PC-3 (cell line): Measurements from ENCODE around the gene CLECL1. TPM values are rescaled to one million over a fixed set of nuclear protein-coding genes. Genes with fewer than 3 reads are reported as not detected.

ENCODE experiments used
- ATAC-seq: fragments of 200-7000 bp; cut with Tn5 transposase; 2 replicates; pipeline ENCODE4 v1.9.1; 2020; ENCODE audit warnings: mild to moderate bottlenecking, moderate library complexity
- BruUV-seq: library from RNA; stranded (reverse); fragments of 400-500 nt; replicated peaks from 2 replicates; lab custom pipeline; 2021; lab: Mats Ljungman, UMichigan
- CTCF ChIA-PET: fragments of 300-600 bp; sonication (Branson Sonifier 250); formaldehyde crosslinking; loops from one replicate; lab custom pipeline; 2022; ENCODE audit warnings: antibody characterized with exemption; lab: Charles Lee
- POLR2A ChIA-PET: fragments of 300-600 bp; sonication (Branson Sonifier 250); formaldehyde crosslinking; loops from one replicate; lab custom pipeline; 2022; ENCODE audit warnings: antibody characterized with exemption; ENCODE audit not compliant: unreplicated experiment; lab: Charles Lee
- DNase-seq: peaks from one replicate; pipeline ENCODE4 v3.0.0-alpha.2; 2015
- H2AFZ ChIP-seq: fragments of 300-600 bp; sonication (generic); 2 replicates; pipeline ENCODE4 v1.6.0; 2016; ENCODE audit warnings: antibody characterized with exemption, low read length
- H3F3A ChIP-seq: fragments of 300-600 bp; sonication (generic); one replicate; pipeline ENCODE4 v1.6.0; 2017; ENCODE audit warnings: antibody characterized with exemption, low read length, control low read depth, mild to moderate bottlenecking; ENCODE audit not compliant: unreplicated experiment
- H3K27ac ChIP-seq: fragments of 300-600 bp; sonication (generic); 2 replicates; pipeline ENCODE4 v1.5.1; 2016; ENCODE audit warnings: mild to moderate bottlenecking, low read length
- H3K27me3 ChIP-seq: fragments of 300-600 bp; sonication (generic); 2 replicates; pipeline ENCODE4 v1.6.1; 2016; ENCODE audit warnings: low read length, mixed read lengths
- H3K36me3 ChIP-seq: fragments of 300-600 bp; sonication (generic); 2 replicates; pipeline ENCODE4 v1.6.1; 2016; ENCODE audit warnings: low read depth, mixed run types, low read length, mixed read lengths
- H3K4me1 ChIP-seq: fragments of 300-600 bp; sonication (generic); 2 replicates; pipeline ENCODE4 v1.5.1; 2016; ENCODE audit warnings: low read length; ENCODE audit not compliant: insufficient read depth
- H3K4me2 ChIP-seq: fragments of 300-600 bp; sonication (generic); 2 replicates; pipeline ENCODE4 v1.6.0; 2016; ENCODE audit warnings: low read length
- H3K4me3 ChIP-seq: fragments of 300-600 bp; sonication (generic); 2 replicates; pipeline ENCODE4 v1.5.1; 2016; ENCODE audit warnings: mild to moderate bottlenecking, low read length, mixed read lengths
- H3K79me2 ChIP-seq: fragments of 300-600 bp; sonication (generic); 2 replicates; pipeline ENCODE4 v1.6.1; 2017; ENCODE audit warnings: low read length, mixed read lengths
- H3K9ac ChIP-seq: fragments of 300-600 bp; sonication (generic); 2 replicates; pipeline ENCODE4 v1.6.0; 2016; ENCODE audit warnings: mild to moderate bottlenecking, low read length
- H3K9me2 ChIP-seq: fragments of 300-600 bp; sonication (generic); replicated peaks from 2 replicates; pipeline ENCODE4 v1.6.1; 2016; ENCODE audit warnings: mixed run types, low read length, mixed read lengths
- H3K9me3 ChIP-seq: fragments of 300-600 bp; sonication (generic); 2 replicates; pipeline ENCODE4 v1.6.1; 2016; ENCODE audit warnings: low read length, mixed read lengths
- H4K20me1 ChIP-seq: fragments of 300-600 bp; sonication (generic); 2 replicates; pipeline ENCODE4 v1.6.1; 2016; ENCODE audit warnings: low read length, mixed read lengths
- CTCF ChIP-seq: fragments of 300-600 bp; sonication (generic); conservative IDR thresholded peaks from 2 replicates; pipeline ENCODE4 v1.5.1; 2017; ENCODE audit warnings: antibody characterized with exemption, low read depth, mild to moderate bottlenecking, low read length
- EZH2 ChIP-seq: fragments of 300-600 bp; sonication (generic); IDR thresholded peaks from one replicate; pipeline ENCODE4 v1.6.1; 2017; ENCODE audit warnings: antibody characterized with exemption, mild to moderate bottlenecking, low read length; ENCODE audit not compliant: unreplicated experiment
- EZH2phosphoT487 ChIP-seq: fragments of 300-600 bp; sonication (generic); IDR thresholded peaks from 2 replicates; pipeline ENCODE4 v1.6.1; 2018; ENCODE audit warnings: mild to moderate bottlenecking, antibody characterized with exemption, low read length, borderline replicate concordance
- intact Hi-C: fragments of 100-400 bp; cut with micrococcal nuclease; formaldehyde crosslinking; loops from 2 replicates; pipeline ENCODE4 v1.9.0; 2023
- total RNA-seq: library from RNA; depleted of rRNA; stranded (reverse); fragments of >200 nt; gene quantifications from 2 replicates; pipeline ENCODE4 v1.2.3, GENCODE V29; 2014

Gene CLECL1
- total RNA-seq, 1 experiment from 2014 or later, result not detected

DNA sequence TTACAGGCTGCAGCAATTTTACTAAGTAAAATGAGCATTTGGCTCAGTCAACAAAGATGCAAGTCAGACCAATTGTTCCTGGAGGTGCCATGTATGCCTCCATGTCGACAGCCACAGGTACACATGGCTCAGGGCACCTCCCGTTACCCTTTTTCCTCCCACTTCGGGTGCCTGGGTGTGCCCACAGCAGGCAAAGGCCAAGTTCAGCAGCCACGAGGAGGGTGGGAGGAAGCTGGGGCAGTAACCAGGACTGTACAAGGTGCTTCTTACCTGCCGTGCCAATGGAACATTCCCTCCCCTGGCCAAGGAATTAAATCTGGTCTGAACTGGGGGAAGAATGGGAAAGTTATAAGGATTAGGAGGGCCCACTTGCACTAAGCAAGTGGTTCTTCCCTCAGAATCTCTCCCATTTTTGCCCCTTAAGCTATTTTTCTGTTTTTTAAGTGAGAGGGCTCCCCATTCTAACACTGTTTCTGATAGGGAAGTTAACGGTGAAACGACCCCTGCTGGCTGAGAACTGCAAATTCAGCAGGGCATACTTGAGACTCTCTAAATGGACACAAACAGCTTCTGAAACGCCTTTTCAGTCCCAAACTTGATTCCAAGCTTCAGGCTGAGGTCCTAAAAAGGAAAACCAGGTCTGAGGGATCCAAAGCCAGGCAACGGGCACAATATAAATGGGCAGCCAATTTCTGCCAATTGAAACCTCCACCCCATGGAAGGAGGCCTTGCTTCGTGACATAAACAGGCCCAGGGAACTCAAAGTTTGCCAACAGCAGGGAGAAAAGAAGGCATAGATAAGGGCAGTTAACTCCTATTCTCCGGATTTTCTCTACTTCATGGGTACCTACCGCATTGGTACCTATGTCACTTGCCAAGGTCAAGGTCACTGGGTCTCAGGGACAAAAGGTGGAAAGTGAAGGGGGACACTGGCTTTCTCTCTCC is 24.8 kb downstream of the CLECL1 start:
- H3K4me3 ChIP-seq, result no peak overlapping the region
- peaks cover 12% of the 10 kb centered on the region for H3K4me1 ChIP-seq
- ATAC-seq (peak; percentile 66), DNase-seq (peak; percentile 61)
- H3K4me2 ChIP-seq, result no peak overlapping the region
- H3K9ac ChIP-seq, result no peak overlapping the region
- H3K9me2 ChIP-seq, result no peaks in the 10 kb centered on the region
- intact Hi-C loops, result loop anchor here (1.0 to 5.0 kb wide), 2 partner anchors 61 to 74 kb away; no protein-coding TSS in a partner anchor
- no peaks in the 10 kb centered on the region for H4K20me1 ChIP-seq
- H3K27me3 ChIP-seq, result no peaks in the 10 kb centered on the region
- no peak overlapping the region for H3K27ac ChIP-seq
- H3K9me3 ChIP-seq, result no peaks in the 10 kb centered on the region
- BruUV-seq, result no TSS peak
- no peaks in the 10 kb centered on the region for H3K79me2 ChIP-seq
- ChIA-PET CTCF (interaction anchor here (0.9 kb wide), 1 partner anchor 90 kb away, joined by 3 read pairs; no protein-coding TSS in a partner anchor), POLR2A (no interaction called here)
- H3K36me3 ChIP-seq, result no peaks in the 10 kb centered on the region
- H3F3A ChIP-seq, result no peaks in the 10 kb centered on the region
- H2AFZ ChIP-seq, result peak overlapping the region; percentile 26; the same call in 1 of the 2 replicates
- TF ChIP-seq EZH2phosphoT487 (no peak), EZH2 (no peak), CTCF (peak; percentile 77)

- no peaks in the 10 kb centered on the region for H3K9me3 ChIP-seq
- H3K4me2 ChIP-seq, result no peak overlapping the region
- no peaks in the 10 kb centered on the region for H3F3A ChIP-seq
- no peaks in the 10 kb centered on the region for H3K27me3 ChIP-seq
- ChIA-PET CTCF (no interaction called here), POLR2A (no interaction called here)
- H4K20me1 ChIP-seq, result no peaks in the 10 kb centered on the region
- TF ChIP-seq CTCF, result no peak
- TF ChIP-seq EZH2, result no peak
- TF ChIP-seq EZH2phosphoT487, result no peak
- H3K9ac ChIP-seq, result no peak overlapping the region
- no TSS peak for BruUV-seq
- H3K4me3 ChIP-seq, result no peak overlapping the region
- H3K9me2 ChIP-seq, result no peaks in the 10 kb centered on the region
- intact Hi-C loops, result loop anchor here (5.0 kb wide), 1 partner anchor 60 kb away; no protein-coding TSS in a partner anchor
- H3K79me2 ChIP-seq, result no peaks in the 10 kb centered on the region
- H2AFZ ChIP-seq, result no peak overlapping the region
- H3K4me1 ChIP-seq, result peaks cover 12% of the 10 kb centered on the region
- no peak for ATAC-seq
- no peaks in the 10 kb centered on the region for H3K36me3 ChIP-seq
- no peak overlapping the region for H3K27ac ChIP-seq
- no peak for DNase-seq
These were observed 25.5 kb downstream of the CLECL1 start for GRCh38 chr12:9707356-9707755.
